Uterus (tissue), 2 donors: Measurements from ENCODE around the gene ESRRG.

Experiments used
- CTCF ChIP-seq, 4 experiments: fragments of 200-600 bp in 2 of 4; fragments of 450-650 bp in 2 of 4; sonication (generic) in 2 of 4; IDR thresholded peaks; one replicate each; pipeline ENCODE4 v1.5.1; 2016 to 2019; ENCODE audit warnings: antibody characterized with exemption in 4 of 4, mild to moderate bottlenecking in 2 of 4, moderate library complexity in 1 of 4
- POLR2A ChIP-seq, 2 donors: fragments of 450-650 bp; IDR thresholded peaks; one replicate each; pipeline ENCODE4 v1.6.1; 2016; ENCODE audit warnings: antibody characterized with exemption in 2 of 2, mild to moderate bottlenecking in 1 of 2, moderate library complexity in 1 of 2

GRCh38 chr1:216705676-216706075 lies 17.6 kb downstream of the ESRRG start:
- TF ChIP-seq CTCF (IDR thresholded peaks at IDR 0.05) (no peak), POLR2A (IDR thresholded peaks at IDR 0.05) (no peak)
